ENCODE data around the gene B4GALT5.

The B4GALT5 gene

GRCh38 chr20:49700411-49701185 lies 13.1 kb downstream of the B4GALT5 start:
- DNase-seq (ENCODE audit: low spot score), result no peak

GRCh38 chr20:49699200-49699992 lies 14.3 kb downstream of the B4GALT5 start:
- no peak for DNase-seq (ENCODE audit: low spot score)

GRCh38 chr20:49698477-49698876 lies 15.2 kb downstream of the B4GALT5 start:
- DNase-seq (ENCODE audit: low spot score), result no peak

GRCh38 chr20:49697071-49697470 lies 16.6 kb downstream of the B4GALT5 start:
- no peak for DNase-seq (ENCODE audit: low spot score)

GRCh38 chr20:49696594-49696993 lies 17.1 kb downstream of the B4GALT5 start:
- DNase-seq (ENCODE audit: low spot score), result no peak

- no peak for DNase-seq (ENCODE audit: low spot score)
Measured at GRCh38 chr20:49695830-49696229, 17.8 kb downstream of the B4GALT5 start.

GRCh38 chr20:49694450-49695071 lies 19.1 kb downstream of the B4GALT5 start:
- DNase-seq (ENCODE audit: low spot score), result no peak

GRCh38 chr20:49693435-49694171 lies 20.1 kb downstream of the B4GALT5 start:
- DNase-seq (ENCODE audit: low spot score), result no peak

GRCh38 chr20:49692941-49693340 lies 20.7 kb downstream of the B4GALT5 start:
- no peak for DNase-seq (ENCODE audit: low spot score)

GRCh38 chr20:49691818-49692568 lies 21.7 kb downstream of the B4GALT5 start:
- no peak for DNase-seq (ENCODE audit: low spot score)

- no peak for DNase-seq (ENCODE audit: low spot score)
Measured at GRCh38 chr20:49690899-49691620, 22.6 kb downstream of the B4GALT5 start.

GRCh38 chr20:49687595-49688567 lies 25.8 kb downstream of the B4GALT5 start:
- DNase-seq (ENCODE audit: low spot score), result no peak

GRCh38 chr20:49685809-49686208 lies 27.9 kb downstream of the B4GALT5 start:
- DNase-seq (ENCODE audit: low spot score), result peak; percentile 59

- DNase-seq (ENCODE audit: low spot score), result peak; percentile 44
Measured at GRCh38 chr20:49685161-49685601, 28.5 kb downstream of the B4GALT5 start.

GRCh38 chr20:49684335-49684997 lies 29.2 kb downstream of the B4GALT5 start:
- no peak for DNase-seq (ENCODE audit: low spot score)

GRCh38 chr20:49682798-49683197 lies 30.9 kb downstream of the B4GALT5 start:
- DNase-seq (ENCODE audit: low spot score), result no peak

GRCh38 chr20:49682278-49682677 lies 31.4 kb downstream of the B4GALT5 start:
- no peak for DNase-seq (ENCODE audit: low spot score)

GRCh38 chr20:49681850-49682216 lies 31.8 kb downstream of the B4GALT5 start:
- DNase-seq (ENCODE audit: low spot score), result no peak

- DNase-seq (ENCODE audit: low spot score), result no peak
Measured at GRCh38 chr20:49680484-49680883, 33.2 kb downstream of the B4GALT5 start.
